HCT116 (cell line): ENCODE measurements around the gene PRKCA. TPM values are rescaled to one million over a fixed set of nuclear protein-coding genes. Genes with fewer than 3 reads are reported as not detected.

Experiments used
- ATAC-seq: fragments of 200-7000 bp; cut with Tn5 transposase; 2 replicates; pipeline ENCODE4 v1.9.1; 2020; ENCODE audit warnings: mild to moderate bottlenecking, moderate library complexity
- BruUV-seq: library from RNA; stranded (reverse); fragments of 400-500 nt; replicated peaks from 2 replicates; lab custom pipeline; 2021; lab: Mats Ljungman, UMichigan
- CTCF ChIA-PET: fragments of 300-600 bp; sonication (Branson Sonifier 250); formaldehyde crosslinking; loops from one replicate; lab custom pipeline; 2021; ENCODE audit warnings: antibody characterized with exemption; lab: Charles Lee
- POLR2A ChIA-PET: fragments of 300-600, 350-600 bp; sonication (Branson Sonifier 250); formaldehyde crosslinking; loops from one replicate; lab custom pipeline; 2021; ENCODE audit warnings: antibody characterized with exemption; lab: Charles Lee
- RAD21 ChIA-PET, 2 experiments: fragments of 300-600 bp; sonication (Branson Sonifier 250); formaldehyde crosslinking; loops; one replicate each; lab custom pipeline; 2023; ENCODE audit warnings: low total read pairs in 2 of 2; ENCODE audit not compliant: uncharacterized antibody in 2 of 2, unreplicated experiment in 2 of 2, low non-redundant PET in 1 of 2; lab: Charles Lee
- DNase-seq: peaks from one replicate; pipeline ENCODE4 v3.0.0-alpha.2; 2010; ENCODE audit warnings: low read depth, low spot score
- H2AFZ ChIP-seq: fragments of 200-600 bp; shearing (Covaris generic), sonication (generic); 2 replicates; pipeline ENCODE4 v1.6.1; 2017; ENCODE audit warnings: low read depth, mixed run types, mixed read lengths, antibody characterized with exemption, low read length; ENCODE audit not compliant: poor library complexity, severe bottlenecking
- H3K27ac ChIP-seq: 2 replicates; pipeline ENCODE4 v1.5.1; 2012; ENCODE audit warnings: low read depth, low read length
- H3K27me3 ChIP-seq: fragments of 200-600 bp; sonication (generic); 2 replicates; pipeline ENCODE4 v1.6.1; 2016; ENCODE audit warnings: mixed run types, low read length, mixed read lengths; ENCODE audit not compliant: insufficient read depth
- H3K36me3 ChIP-seq, 2 experiments: fragments of 200-500 bp in 1 of 2; fragments of 200-600 bp in 1 of 2; sonication (Bioruptor generic) in 1 of 2; sonication (generic) in 1 of 2; 2 replicates each; pipeline versions ENCODE4 v1.5.1 to v1.6.1; 2014 to 2016; ENCODE audit warnings: low read length in 2 of 2, inconsistent platforms in 1 of 2, mixed read lengths in 1 of 2, mixed run types in 1 of 2; ENCODE audit not compliant: insufficient read depth in 2 of 2, control insufficient read depth in 1 of 2
- H3K4me1 ChIP-seq, 2 experiments: fragments of 200-600 bp in 1 of 2; sonication (generic) in 1 of 2; 2 replicates each; pipeline versions ENCODE4 v1.5.1 to v1.6.1; 2012 to 2017; ENCODE audit warnings: low read length in 2 of 2, inconsistent platforms in 1 of 2, mild to moderate bottlenecking in 1 of 2, mixed read lengths in 1 of 2, mixed run types in 1 of 2, moderate library complexity in 1 of 2; ENCODE audit not compliant: insufficient read depth in 2 of 2, control insufficient read depth in 1 of 2
- H3K4me2 ChIP-seq: fragments of 200-600 bp; sonication (generic); 2 replicates; pipeline ENCODE4 v1.6.1; 2017; ENCODE audit warnings: mixed run types, low read length, mixed read lengths
- H3K4me3 ChIP-seq, 2 experiments: fragments of 200-600 bp in 1 of 2; sonication (generic) in 1 of 2; replicated peaks in 1 of 2; 2 replicates each; pipeline ENCODE4 v1.5.1; 2011 to 2016; ENCODE audit warnings: low read length in 2 of 2, control low read depth in 1 of 2, low read depth in 1 of 2, mild to moderate bottlenecking in 1 of 2, mixed read lengths in 1 of 2, mixed run types in 1 of 2
- H3K79me2 ChIP-seq: fragments of 200-600 bp; sonication (generic); 2 replicates; pipeline ENCODE4 v1.6.1; 2017; ENCODE audit warnings: mild to moderate bottlenecking, mixed run types, low read length, moderate library complexity, mixed read lengths; ENCODE audit not compliant: insufficient read depth
- H3K9ac ChIP-seq: fragments of 200-600 bp; sonication (generic); 2 replicates; pipeline ENCODE4 v1.6.1; 2016; ENCODE audit warnings: low read length, mixed read lengths
- H3K9me2 ChIP-seq: fragments of 200-600 bp; sonication (generic), shearing (Covaris generic); 2 replicates; pipeline ENCODE4 v1.6.1; 2017; ENCODE audit warnings: mixed run types, mild to moderate bottlenecking, moderate library complexity; ENCODE audit not compliant: insufficient read depth
- H3K9me3 ChIP-seq, 2 experiments: fragments of 200-500 bp in 1 of 2; fragments of 200-600 bp in 1 of 2; sonication (Bioruptor generic) in 1 of 2; sonication (generic) in 1 of 2; 2 replicates each; pipeline ENCODE4 v1.6.1; 2014 to 2017; ENCODE audit warnings: low read length in 2 of 2, mixed read lengths in 2 of 2, inconsistent platforms in 1 of 2, low read depth in 1 of 2, mild to moderate bottlenecking in 1 of 2, mixed run types in 1 of 2, moderate library complexity in 1 of 2; ENCODE audit not compliant: control insufficient read depth in 1 of 2, insufficient read depth in 1 of 2
- H4K20me1 ChIP-seq: fragments of 200-600 bp; sonication (generic), shearing (Covaris generic); 2 replicates; pipeline ENCODE4 v1.6.1; 2017; ENCODE audit warnings: mixed run types, mild to moderate bottlenecking, moderate library complexity; ENCODE audit not compliant: insufficient read depth
- CBX3 ChIP-seq: IDR thresholded peaks from 2 replicates; pipeline ENCODE4 v1.6.1; 2012; ENCODE audit warnings: low read depth
- CEBPB ChIP-seq: IDR thresholded peaks from 2 replicates; pipeline ENCODE4 v1.6.1; 2012; ENCODE audit warnings: low read depth
- EGR1 ChIP-seq: IDR thresholded peaks from 2 replicates; pipeline ENCODE4 v1.6.1; 2012; ENCODE audit warnings: low read depth
- ELF1 ChIP-seq: IDR thresholded peaks from 2 replicates; pipeline ENCODE4 v1.6.1; 2012; ENCODE audit warnings: low read depth, borderline replicate concordance
- EZH2 ChIP-seq: fragments of 200-600 bp; sonication (generic); IDR thresholded peaks from 2 replicates; pipeline ENCODE4 v1.6.1; 2017; ENCODE audit warnings: antibody characterized with exemption, mixed run types
- EZH2phosphoT487 ChIP-seq: fragments of 200-600 bp; IDR thresholded peaks from 2 replicates; pipeline ENCODE4 v1.6.1; 2018; ENCODE audit warnings: antibody characterized with exemption, borderline replicate concordance
- FOSL1 ChIP-seq: IDR thresholded peaks from 2 replicates; pipeline ENCODE4 v1.6.1; 2012; ENCODE audit warnings: low read depth
- MAX ChIP-seq: IDR thresholded peaks from 2 replicates; pipeline ENCODE4 v1.6.1; 2012
- POLR2A ChIP-seq: IDR thresholded peaks from 2 replicates; pipeline ENCODE4 v1.7.0; 2011; ENCODE audit warnings: borderline replicate concordance; ENCODE audit not compliant: insufficient read depth, insufficient read length; ENCODE audit errors: extremely low read depth
- POLR2AphosphoS5 ChIP-seq: IDR thresholded peaks from 2 replicates; pipeline ENCODE4 v1.6.1; 2011; ENCODE audit warnings: mild to moderate bottlenecking, low read depth, low read length, moderate library complexity
- RAD21 ChIP-seq: IDR thresholded peaks from 2 replicates; pipeline ENCODE4 v1.6.1; 2012; ENCODE audit warnings: low read depth, mild to moderate bottlenecking
- SIN3A ChIP-seq: IDR thresholded peaks from 2 replicates; pipeline ENCODE4 v1.6.1; 2012; ENCODE audit warnings: low read depth
- SP1 ChIP-seq: IDR thresholded peaks from 2 replicates; pipeline ENCODE4 v1.6.1; 2012; ENCODE audit warnings: low read depth
- YY1 ChIP-seq: IDR thresholded peaks from 2 replicates; pipeline ENCODE4 v1.6.1; 2011; ENCODE audit warnings: low read length, low read depth, moderate library complexity, mild to moderate bottlenecking; ENCODE audit not compliant: insufficient replicate concordance; ENCODE audit errors: extremely low read depth
- intact Hi-C: fragments of 100-400 bp; cut with micrococcal nuclease; formaldehyde crosslinking; loops from 2 replicates; pipeline ENCODE4 v1.10.0; 2022
- total RNA-seq: library from RNA; stranded (reverse); gene quantifications from one replicate; pipeline ENCODE4 v1.2.1, GENCODE V29; 2021; ENCODE audit not compliant: unreplicated experiment

Gene PRKCA
- total RNA-seq, 1 experiment from 2014 or later = 18.8 TPM

DNA sequence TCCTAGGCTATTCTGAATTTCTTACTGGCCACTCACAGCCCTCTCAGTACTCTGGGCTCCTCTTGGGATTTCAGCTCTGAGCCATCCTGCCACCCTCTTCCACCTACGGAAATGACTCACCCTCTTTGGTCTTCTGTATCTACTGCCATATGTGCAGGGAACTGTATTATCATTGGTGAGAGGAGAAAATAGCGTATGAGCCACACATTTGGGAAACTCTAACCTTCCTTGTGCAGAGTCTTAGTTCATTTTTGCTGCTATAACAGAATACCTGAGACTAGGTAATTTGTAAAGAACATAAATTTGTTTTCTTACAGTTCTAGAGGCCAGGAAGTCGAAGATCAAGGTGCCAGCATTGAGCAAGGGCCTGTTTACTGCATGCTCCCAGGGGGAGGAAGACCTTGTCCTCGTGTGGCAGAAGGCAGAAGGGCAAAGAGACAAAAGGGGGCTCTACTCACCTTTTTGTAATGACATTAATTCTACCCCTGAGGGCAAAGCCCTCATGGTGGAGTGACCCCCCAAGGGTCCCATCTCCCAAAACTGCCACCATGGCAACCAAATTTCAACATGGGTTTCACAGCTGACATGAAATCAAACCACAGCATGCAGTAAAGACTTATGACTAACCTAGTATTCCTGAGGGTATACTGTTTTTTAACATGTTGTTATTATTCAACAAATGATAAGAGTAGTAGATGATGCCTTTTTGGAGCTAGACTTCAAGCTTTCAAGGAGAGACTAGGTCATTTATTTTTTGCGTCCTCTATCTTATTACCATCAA is 191.8 kb downstream of the PRKCA start (continued):
- TF ChIP-seq POLR2AphosphoS5 (no peak), FOSL1 (peak; percentile 91)

DNA sequence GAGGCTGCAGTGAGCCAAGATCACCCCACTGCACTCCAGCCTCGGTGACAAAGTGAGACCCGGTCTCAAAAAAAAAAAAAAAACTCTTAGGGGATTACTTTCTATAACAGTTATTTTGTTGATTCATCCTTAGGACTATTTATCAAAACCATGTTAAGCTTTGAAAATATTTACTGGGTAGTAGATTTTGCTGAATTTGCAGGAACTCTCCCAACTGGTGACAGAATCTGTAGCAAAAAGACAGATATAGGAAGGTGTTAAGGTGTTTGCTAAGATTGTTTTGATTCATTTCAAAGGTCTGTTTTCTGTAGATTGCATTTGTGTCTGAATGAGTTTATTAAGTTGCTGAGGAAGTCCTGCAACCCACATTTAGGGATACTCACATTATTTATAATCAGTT is 192.6 kb downstream of the PRKCA start:
- peaks cover 23 to 30% of the 10 kb centered on the region in 2 experiments for H3K4me1 ChIP-seq
- no peak overlapping the region for H3K4me3 ChIP-seq
- ChIA-PET CTCF (no interaction called here), RAD21 (no interaction called here), POLR2A (interaction anchor here (0.8 kb wide), 1 partner anchor 12 kb away, joined by 3 read pairs; no protein-coding TSS in a partner anchor)
- H3K9me2 ChIP-seq = no peaks in the 10 kb centered on the region
- no peaks in the 10 kb centered on the region for H3K9me3 ChIP-seq
- no TSS peak for BruUV-seq
- no peaks in the 10 kb centered on the region for H3K36me3 ChIP-seq
- H3K4me2 ChIP-seq = no peak overlapping the region
- H3K27ac ChIP-seq = no peak overlapping the region
- no peak overlapping the region for H2AFZ ChIP-seq
- H3K79me2 ChIP-seq = no peaks in the 10 kb centered on the region
- intact Hi-C loops = no loop called here
- no peaks in the 10 kb centered on the region for H4K20me1 ChIP-seq
- ATAC-seq (no peak), DNase-seq (no peak)
- TF ChIP-seq EZH2 (no peak), EZH2phosphoT487 (no peak), CBX3 (no peak), SP1 (no peak), EGR1 (no peak), ELF1 (no peak), FOSL1 (no peak), YY1 (no peak), MAX (no peak), SIN3A (no peak), RAD21 (no peak), POLR2A (no peak), CEBPB (no peak)
- no peaks in the 10 kb centered on the region for H3K27me3 ChIP-seq
- no peak overlapping the region for H3K9ac ChIP-seq
